Measurements from ENCODE around the gene EFHC1.
"Not testable (repeated sequence)": the region's sequence is repeated elsewhere in the genome, so short reads cannot be mapped to it uniquely, and the experiment has no call there.

The EFHC1 gene

GRCh38 chr6:52438926-52439325, 18.8 kb downstream of the EFHC1 start:
- DNase-seq (ENCODE audit: low read depth): no peak

GRCh38 chr6:52454556-52454955, 34.4 kb downstream of the EFHC1 start:
- DNase-seq (ENCODE audit: low read depth): no peak

GRCh38 chr6:52457096-52457495, 37.0 kb downstream of the EFHC1 start:
- DNase-seq (ENCODE audit: low read depth): no peak

GRCh38 chr6:52461194-52461593, 41.1 kb downstream of the EFHC1 start:
- not testable (repeated sequence) for DNase-seq (ENCODE audit: low read depth)

- no peak for DNase-seq (ENCODE audit: low read depth)
Observed at GRCh38 chr6:52474173-52474572, 54.0 kb downstream of the EFHC1 start.

- DNase-seq (ENCODE audit: low read depth): no peak
Observed at GRCh38 chr6:52475307-52475706, 55.2 kb downstream of the EFHC1 start.

GRCh38 chr6:52482903-52483670, 62.9 kb downstream of the EFHC1 start:
- DNase-seq (ENCODE audit: low read depth): no peak

GRCh38 chr6:52483671-52484003, 63.5 kb downstream of the EFHC1 start:
- no peak for DNase-seq (ENCODE audit: low read depth)

GRCh38 chr6:52489881-52490280, 69.7 kb downstream of the EFHC1 start:
- no peak for DNase-seq (ENCODE audit: low read depth)

GRCh38 chr6:52491203-52492069, 71.3 kb downstream of the EFHC1 start:
- no peak for DNase-seq (ENCODE audit: low read depth)

- DNase-seq (ENCODE audit: low read depth): no peak
Observed at GRCh38 chr6:52493669-52494068, 73.5 kb downstream of the EFHC1 start.

- DNase-seq (ENCODE audit: low read depth): no peak
Observed at GRCh38 chr6:52494298-52495072, 74.3 kb downstream of the EFHC1 start.

GRCh38 chr6:52495922-52496321, 75.8 kb downstream of the EFHC1 start:
- DNase-seq (ENCODE audit: low read depth): no peak

- DNase-seq (ENCODE audit: low read depth): no peak
Observed at GRCh38 chr6:52496631-52497030, 76.5 kb downstream of the EFHC1 start.

GRCh38 chr6:52497652-52498408, 77.7 kb downstream of the EFHC1 start:
- no peak for DNase-seq (ENCODE audit: low read depth)

- no peak for DNase-seq (ENCODE audit: low read depth)
Observed at GRCh38 chr6:52498538-52499017, 78.4 kb downstream of the EFHC1 start.

- no peak for DNase-seq (ENCODE audit: low read depth)
Observed at GRCh38 chr6:52499026-52499425, 78.9 kb downstream of the EFHC1 start.

GRCh38 chr6:52499681-52500236, 79.6 kb downstream of the EFHC1 start:
- DNase-seq (ENCODE audit: low read depth): no peak

- no peak for DNase-seq (ENCODE audit: low read depth)
Observed at GRCh38 chr6:52500238-52501129, 80.3 kb downstream of the EFHC1 start.

GRCh38 chr6:52502306-52503029, 82.3 kb downstream of the EFHC1 start:
- DNase-seq (ENCODE audit: low read depth): no peak

Measured in stimulated activated CD8-positive, alpha-beta memory T cell treated with anti-CD3 and anti-CD28 coated beads, Interleukin-15, amount 100 ng/mL, for 24 hours (primary cell).